ENCODE data around the gene MVD.
A peak's percentile ranks its signal among the peaks of the same experiment; 100 is the strongest.

MVD gene, protein sequence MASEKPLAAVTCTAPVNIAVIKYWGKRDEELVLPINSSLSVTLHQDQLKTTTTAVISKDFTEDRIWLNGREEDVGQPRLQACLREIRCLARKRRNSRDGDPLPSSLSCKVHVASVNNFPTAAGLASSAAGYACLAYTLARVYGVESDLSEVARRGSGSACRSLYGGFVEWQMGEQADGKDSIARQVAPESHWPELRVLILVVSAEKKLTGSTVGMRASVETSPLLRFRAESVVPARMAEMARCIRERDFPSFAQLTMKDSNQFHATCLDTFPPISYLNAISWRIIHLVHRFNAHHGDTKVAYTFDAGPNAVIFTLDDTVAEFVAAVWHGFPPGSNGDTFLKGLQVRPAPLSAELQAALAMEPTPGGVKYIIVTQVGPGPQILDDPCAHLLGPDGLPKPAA

DNA sequence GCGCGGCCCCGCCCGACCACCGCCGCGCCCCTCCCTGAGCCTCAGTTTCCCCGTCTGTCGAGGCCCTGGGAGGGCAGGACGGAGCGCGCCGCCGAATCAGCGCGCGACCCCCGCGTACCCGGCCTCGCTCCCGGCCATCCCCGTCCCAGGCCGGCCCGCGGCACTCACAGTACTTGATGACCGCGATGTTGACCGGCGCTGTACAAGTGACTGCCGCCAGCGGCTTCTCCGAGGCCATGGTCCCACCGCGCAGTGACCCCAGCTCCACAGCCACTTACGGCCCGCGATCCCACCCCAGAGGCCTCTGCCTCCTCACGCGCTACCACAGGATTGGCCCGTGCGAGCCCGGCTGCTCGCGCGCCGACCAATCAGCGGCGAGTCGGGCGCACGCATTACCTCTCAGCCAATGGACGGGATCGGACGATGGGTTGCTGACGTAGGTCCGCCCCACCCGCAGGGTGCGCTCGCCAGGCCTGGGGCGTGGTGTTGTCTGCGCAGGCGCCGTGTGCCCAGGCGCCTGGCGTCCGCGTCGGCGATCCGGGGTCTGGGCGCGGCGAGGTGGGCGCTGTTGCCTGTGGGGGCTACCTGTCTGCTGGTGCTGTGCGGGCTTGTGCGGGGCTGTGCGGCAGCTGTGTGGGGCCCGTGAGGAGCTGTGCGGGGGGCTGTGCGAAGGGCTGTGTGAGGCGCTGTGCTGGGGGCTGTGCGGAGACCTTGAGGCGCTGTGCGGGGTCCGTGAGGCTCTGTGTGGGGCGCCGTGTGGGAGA, at the start of gene MVD:
Gene MVD, minus strand, starts transcription at position 249 of the 764 bp plus-strand sequence. Its CDS starts 11 bp downstream, at position 238.
- DNase-seq (ENCODE audit: low read depth in 2 of 2): peak; percentile 94

- no peak for DNase-seq (ENCODE audit: low read depth in 2 of 2)
Observed at GRCh38 chr16:88712362-88712979, 49.6 kb upstream of the MVD start.

- DNase-seq (ENCODE audit: low read depth in 2 of 2): no peak
Observed at GRCh38 chr16:88711750-88712340, 49.0 kb upstream of the MVD start.

DNA sequence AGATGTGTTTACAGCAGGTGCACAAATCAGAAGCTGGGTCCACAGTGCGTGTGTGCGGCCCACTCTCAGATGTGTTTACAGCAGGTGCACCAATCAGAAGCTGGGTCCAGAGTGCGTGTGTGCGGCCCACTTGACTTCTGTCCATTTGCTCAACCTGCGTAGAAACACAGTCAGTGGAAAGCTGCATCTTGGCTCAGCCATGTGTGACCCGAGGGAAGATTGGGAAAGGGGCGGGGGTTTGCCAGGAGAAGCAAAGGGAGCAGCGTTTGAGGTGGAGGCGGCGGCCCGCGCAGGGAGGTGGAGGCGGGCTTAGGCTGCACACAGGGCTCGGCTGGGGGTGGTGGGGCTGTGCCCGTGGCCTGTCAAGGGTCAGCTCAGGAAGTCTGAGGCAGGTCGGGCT, 47.7 kb upstream of the MVD start:
- DNase-seq (ENCODE audit: low read depth in 2 of 2): no peak

GRCh38 chr16:88706965-88707826, 44.3 kb upstream of the MVD start:
- no peak for DNase-seq (ENCODE audit: low read depth in 2 of 2)

DNA sequence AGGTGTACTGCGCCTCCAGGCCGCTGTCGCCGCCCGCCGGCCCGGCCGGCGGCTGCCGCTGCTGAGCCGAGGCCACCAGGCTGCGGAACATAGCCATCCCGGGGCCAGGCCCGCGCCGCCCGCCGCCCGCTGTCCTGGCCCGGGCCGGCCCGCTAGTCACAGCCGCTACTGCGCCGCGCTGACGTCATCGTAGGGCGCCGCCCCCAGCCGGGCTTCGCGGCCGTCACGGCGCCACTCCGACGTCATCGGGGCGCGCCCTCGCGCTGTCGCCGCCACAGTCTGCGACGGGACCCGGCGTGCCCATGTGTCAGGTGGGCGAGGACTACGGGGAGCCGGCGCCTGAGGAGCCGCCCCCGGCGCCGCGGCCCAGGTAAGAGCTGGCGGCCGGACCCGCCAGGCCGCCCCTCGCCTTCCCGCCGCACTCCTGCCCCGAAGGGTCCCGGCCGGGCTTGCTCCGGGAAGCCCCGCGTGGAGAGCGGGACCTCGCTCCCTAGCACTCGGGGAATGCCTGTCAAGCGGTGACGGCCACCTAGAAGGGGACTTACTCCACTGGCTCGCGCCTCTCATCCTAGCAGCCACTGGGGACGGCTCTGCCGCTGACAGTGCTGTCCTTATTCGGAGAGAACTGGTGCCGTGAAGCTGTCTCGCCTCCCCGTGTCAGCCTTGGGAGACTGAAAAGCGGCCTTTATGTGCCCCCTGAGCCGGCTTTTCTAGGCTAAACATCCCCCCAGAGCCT, 43.5 kb upstream of the MVD start, which contains the start of the genes CTU2 and RNF166:
Gene CTU2, plus strand, starts transcription at position 275 of the 736 bp plus-strand sequence. Its CDS starts 28 bp downstream, at position 303.
Gene RNF166, minus strand, starts transcription at position 180 of the 736 bp plus-strand sequence. Its CDS starts 83 bp downstream, at position 97.
- peak; percentile 81 to 93 for DNase-seq (ENCODE audit: low read depth in 2 of 2)

GRCh38 chr16:88705801-88706228, 42.9 kb upstream of the MVD start:
- no peak for DNase-seq (ENCODE audit: low read depth in 2 of 2)

- DNase-seq (ENCODE audit: low read depth in 2 of 2): no peak
Observed at GRCh38 chr16:88705076-88705684, 42.3 kb upstream of the MVD start.

- DNase-seq (ENCODE audit: low read depth in 2 of 2): peak; percentile 53 to 68
Observed at GRCh38 chr16:88703486-88704309, 40.8 kb upstream of the MVD start.

- DNase-seq (ENCODE audit: low read depth in 2 of 2): no peak
Observed at GRCh38 chr16:88702371-88703210, 39.7 kb upstream of the MVD start.

DNA sequence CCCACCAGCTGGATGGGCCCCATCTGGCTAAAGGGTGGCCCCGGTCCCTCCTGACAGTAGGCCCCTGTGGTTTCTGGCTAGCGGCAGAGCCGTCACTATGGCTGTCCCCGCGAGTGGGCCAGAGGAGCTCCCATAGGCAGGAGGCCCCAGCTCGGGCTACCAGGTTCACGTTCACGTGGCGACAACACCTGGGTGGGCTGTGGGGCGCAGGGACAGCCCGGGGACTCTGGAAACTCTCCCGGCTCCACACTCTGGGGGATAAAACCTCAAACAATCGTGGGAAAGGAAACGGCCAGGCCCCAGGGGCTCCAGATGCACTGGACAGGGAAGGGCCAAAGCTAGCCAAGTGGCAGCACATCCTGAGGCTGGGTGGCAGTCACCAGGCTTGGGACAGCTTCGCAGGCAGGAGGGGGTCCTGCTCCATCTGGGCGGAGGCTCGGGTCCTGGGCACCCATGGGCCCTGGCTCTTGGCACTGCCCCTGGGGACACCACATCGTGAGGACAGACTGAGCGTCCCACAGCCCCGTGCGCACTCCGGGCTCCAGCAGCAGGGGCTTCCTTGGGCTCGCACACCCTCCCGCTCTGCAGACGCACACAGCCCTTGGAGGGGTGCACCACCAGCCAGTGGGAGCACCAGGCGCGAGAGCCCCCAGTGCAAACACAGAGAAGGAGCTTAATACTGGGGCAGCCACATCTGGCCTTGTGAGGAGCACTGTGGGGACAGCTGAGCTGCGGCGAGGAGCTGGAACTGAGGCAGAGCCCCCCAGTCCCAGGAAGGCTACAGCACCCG, 38.9 kb upstream of the MVD start:
- no peak for DNase-seq (ENCODE audit: low read depth in 2 of 2)

DNA sequence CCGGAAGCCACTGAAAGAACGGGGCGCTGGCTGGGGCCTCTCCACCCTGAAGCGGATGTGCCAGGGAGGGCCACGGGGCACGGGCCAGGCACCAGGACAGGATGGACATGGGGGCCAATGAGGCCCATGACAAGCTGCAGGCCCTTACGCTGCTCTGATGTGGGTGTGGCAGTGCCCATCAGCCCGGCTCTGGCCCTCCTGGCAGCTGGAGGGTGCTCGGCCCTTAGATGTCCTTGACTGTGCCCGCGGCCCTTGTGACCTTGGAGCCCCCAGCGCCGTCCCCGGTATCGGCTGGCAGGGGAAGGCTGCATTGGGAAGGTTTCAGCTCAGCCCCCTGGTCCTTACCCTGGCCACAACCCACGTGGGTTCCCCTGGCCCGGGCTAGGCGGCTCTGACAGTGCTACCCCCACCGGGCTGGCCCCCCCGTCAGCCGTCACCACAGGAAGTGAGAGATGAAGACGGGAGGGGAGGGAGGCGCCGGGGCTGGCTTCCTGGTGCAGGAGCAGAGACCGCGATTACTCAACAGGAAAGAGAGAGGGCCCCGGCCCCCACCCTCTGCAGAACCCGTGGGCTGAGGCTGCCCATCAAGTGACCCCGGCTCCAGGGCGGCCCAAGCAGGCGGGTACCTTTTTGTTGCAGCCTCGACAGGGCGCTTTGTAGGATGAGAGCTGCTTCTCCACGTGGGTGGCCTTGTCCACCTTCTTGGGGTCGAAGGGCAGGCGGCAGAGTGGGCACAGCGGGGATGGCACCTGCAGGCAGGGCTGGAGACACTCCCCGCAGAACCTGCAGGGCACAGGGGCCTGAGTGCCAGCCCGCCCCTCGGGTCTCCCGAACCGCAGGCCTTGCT, 38.0 kb upstream of the MVD start:
- peak; percentile 86 to 95 for DNase-seq (ENCODE audit: low read depth in 2 of 2)

GRCh38 chr16:88700322-88700635, 37.4 kb upstream of the MVD start:
- DNase-seq (ENCODE audit: low read depth in 2 of 2): no peak

- DNase-seq (ENCODE audit: low read depth in 2 of 2): no peak
Observed at GRCh38 chr16:88699180-88699579, 36.3 kb upstream of the MVD start.

- no peak for DNase-seq (ENCODE audit: low read depth in 2 of 2)
Observed at GRCh38 chr16:88698646-88699045, 35.8 kb upstream of the MVD start.

All from stimulated activated CD4-positive, alpha-beta T cell treated with anti-CD3 and anti-CD28 coated beads, Interleukin-15, amount 100 ng/mL, for 48 hours (primary cell).